Prostate gland (tissue), 2 donors: Measurements from ENCODE around the gene PNMA5.
"Not testable (repeated sequence)": the region's sequence is repeated elsewhere in the genome, so short reads cannot be mapped to it uniquely, and the experiment has no call there.

Experiments used
- POLR2AphosphoS5 ChIP-seq: sonication (generic); formaldehyde crosslinking; IDR thresholded peaks from one replicate; pipeline ENCODE4 v1.6.1; 2017; ENCODE audit warnings: antibody characterized with exemption
- TF ChIP-seq, protein P1 (sequence below), 4 experiments: fragments of 200-600 bp in 2 of 4; fragments of 450-650 bp in 2 of 4; sonication (generic) in 2 of 4; IDR thresholded peaks; 1 replicate in 3 of 4; 2 replicates in 1 of 4; pipeline ENCODE4 v1.5.1; 2016 to 2019; ENCODE audit warnings: antibody characterized with exemption in 4 of 4, mild to moderate bottlenecking in 2 of 4, moderate library complexity in 2 of 4

DNA sequence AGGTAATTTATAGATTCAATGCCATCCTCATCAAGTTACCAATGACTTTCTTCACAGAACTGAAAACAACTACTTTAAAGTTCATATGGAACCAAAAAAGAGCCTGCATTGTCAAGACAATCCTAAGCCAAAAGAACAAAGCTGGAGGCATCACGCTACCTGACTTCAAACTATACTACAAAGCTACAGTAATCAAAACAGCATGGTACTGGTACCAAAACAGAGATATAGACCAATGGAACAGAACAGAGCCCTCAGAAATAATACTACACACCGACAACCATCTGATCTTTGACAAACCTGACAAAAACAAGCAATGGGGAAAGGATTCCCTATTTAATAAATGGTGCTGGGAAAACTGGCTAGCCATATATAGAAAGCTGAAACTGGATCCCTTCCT, 23.3 kb upstream of the PNMA5 start:
- TF ChIP-seq, protein P1, sequence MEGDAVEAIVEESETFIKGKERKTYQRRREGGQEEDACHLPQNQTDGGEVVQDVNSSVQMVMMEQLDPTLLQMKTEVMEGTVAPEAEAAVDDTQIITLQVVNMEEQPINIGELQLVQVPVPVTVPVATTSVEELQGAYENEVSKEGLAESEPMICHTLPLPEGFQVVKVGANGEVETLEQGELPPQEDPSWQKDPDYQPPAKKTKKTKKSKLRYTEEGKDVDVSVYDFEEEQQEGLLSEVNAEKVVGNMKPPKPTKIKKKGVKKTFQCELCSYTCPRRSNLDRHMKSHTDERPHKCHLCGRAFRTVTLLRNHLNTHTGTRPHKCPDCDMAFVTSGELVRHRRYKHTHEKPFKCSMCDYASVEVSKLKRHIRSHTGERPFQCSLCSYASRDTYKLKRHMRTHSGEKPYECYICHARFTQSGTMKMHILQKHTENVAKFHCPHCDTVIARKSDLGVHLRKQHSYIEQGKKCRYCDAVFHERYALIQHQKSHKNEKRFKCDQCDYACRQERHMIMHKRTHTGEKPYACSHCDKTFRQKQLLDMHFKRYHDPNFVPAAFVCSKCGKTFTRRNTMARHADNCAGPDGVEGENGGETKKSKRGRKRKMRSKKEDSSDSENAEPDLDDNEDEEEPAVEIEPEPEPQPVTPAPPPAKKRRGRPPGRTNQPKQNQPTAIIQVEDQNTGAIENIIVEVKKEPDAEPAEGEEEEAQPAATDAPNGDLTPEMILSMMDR (IDR thresholded peaks at IDR 0.05): not testable (repeated sequence)
- not testable (repeated sequence) for TF ChIP-seq POLR2AphosphoS5
